Peyer's patch (tissue), 4 donors: ENCODE data around the gene EVC. TPM values are rescaled to one million over a fixed set of nuclear protein-coding genes. Genes with fewer than 3 reads are reported as not detected.

Experiments used
- DNase-seq, 3 donors: peaks; one replicate each; pipeline ENCODE4 v3.0.0-alpha.2; 2017 to 2019
- H3K27ac ChIP-seq, 4 donors: fragments of 200-600 bp; sonication (generic); one replicate each; pipeline ENCODE4 v1.5.1; 2016 to 2019
- H3K27me3 ChIP-seq, 2 donors: fragments of 200-600 bp; sonication (generic); one replicate each; pipeline ENCODE4 v1.5.1; 2019
- H3K36me3 ChIP-seq, 3 donors: fragments of 200-600 bp; sonication (generic); one replicate each; pipeline ENCODE4 v1.5.1; 2016 to 2019
- H3K4me1 ChIP-seq, 4 donors: fragments of 200-600 bp; sonication (generic); one replicate each; pipeline ENCODE4 v1.5.1; 2016 to 2019
- H3K4me3 ChIP-seq, 4 donors: fragments of 200-600 bp; sonication (generic); 1 replicate in 3 of 4; 2 replicates in 1 of 4; pipeline ENCODE4 v1.5.1; 2016 to 2019; ENCODE audit warnings: mild to moderate bottlenecking in 1 of 4
- H3K9me3 ChIP-seq, 4 donors: fragments of 200-600 bp; sonication (generic); one replicate each; pipeline ENCODE4 v1.5.1; 2016 to 2019; ENCODE audit warnings: mild to moderate bottlenecking in 1 of 4
- POLR2A ChIP-seq, 2 donors: fragments of 450-650 bp; IDR thresholded peaks; one replicate each; pipeline ENCODE4 v1.5.1; 2017; ENCODE audit warnings: antibody characterized with exemption in 2 of 2, mild to moderate bottlenecking in 2 of 2, moderate library complexity in 2 of 2
- total RNA-seq, 4 donors: library from RNA; depleted of rRNA; stranded (reverse); fragments of >200 nt; gene quantifications; one replicate each; pipeline ENCODE4 v1.1.0, GENCODE V29; 2016
- TF ChIP-seq, protein P1 (sequence below), 6 experiments: fragments of 450-650 bp in 4 of 6; fragments of 200-600 bp in 2 of 6; sonication (generic) in 1 of 6; IDR thresholded peaks; one replicate each; pipeline ENCODE4 v1.5.1; 2017 to 2019; ENCODE audit warnings: antibody characterized with exemption in 6 of 6, mild to moderate bottlenecking in 3 of 6, moderate library complexity in 1 of 6

EVC gene
- total RNA-seq, 4 donors from 2014 or later: 1.6 to 40.4 (median 4.4) TPM

DNA sequence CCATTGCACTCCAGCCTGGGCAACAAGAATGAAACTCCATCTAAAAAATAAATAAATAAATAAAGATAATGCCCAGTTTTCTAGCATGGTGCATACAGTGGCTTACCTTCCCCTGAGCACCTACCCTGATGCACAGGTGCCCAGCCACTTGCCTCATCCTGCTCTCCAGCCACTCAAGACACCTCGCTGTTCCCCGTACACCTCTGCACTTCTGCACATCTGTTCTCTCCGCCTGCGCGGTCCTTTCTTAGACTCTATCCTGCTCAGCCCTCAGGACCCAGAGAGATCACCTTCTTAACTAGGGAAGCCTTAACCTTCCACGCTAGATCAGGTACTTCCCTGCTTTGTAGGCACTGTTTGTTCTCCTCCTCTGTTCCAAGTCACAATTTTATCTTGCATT lies 2.9 kb downstream of the EVC start:
- no peaks in the 10 kb centered on the region for H3K36me3 ChIP-seq
- no peaks in the 10 kb centered on the region for H3K4me1 ChIP-seq
- H3K9me3 ChIP-seq: peaks cover 0 to 3% (median 0%) of the 10 kb centered on the region in 4 donors
- no peak overlapping the region for H3K27ac ChIP-seq
- DNase-seq: no peak
- H3K4me3 ChIP-seq: no peak overlapping the region
- no peak for TF ChIP-seq POLR2A (IDR thresholded peaks at IDR 0.05)
- TF ChIP-seq, protein P1, sequence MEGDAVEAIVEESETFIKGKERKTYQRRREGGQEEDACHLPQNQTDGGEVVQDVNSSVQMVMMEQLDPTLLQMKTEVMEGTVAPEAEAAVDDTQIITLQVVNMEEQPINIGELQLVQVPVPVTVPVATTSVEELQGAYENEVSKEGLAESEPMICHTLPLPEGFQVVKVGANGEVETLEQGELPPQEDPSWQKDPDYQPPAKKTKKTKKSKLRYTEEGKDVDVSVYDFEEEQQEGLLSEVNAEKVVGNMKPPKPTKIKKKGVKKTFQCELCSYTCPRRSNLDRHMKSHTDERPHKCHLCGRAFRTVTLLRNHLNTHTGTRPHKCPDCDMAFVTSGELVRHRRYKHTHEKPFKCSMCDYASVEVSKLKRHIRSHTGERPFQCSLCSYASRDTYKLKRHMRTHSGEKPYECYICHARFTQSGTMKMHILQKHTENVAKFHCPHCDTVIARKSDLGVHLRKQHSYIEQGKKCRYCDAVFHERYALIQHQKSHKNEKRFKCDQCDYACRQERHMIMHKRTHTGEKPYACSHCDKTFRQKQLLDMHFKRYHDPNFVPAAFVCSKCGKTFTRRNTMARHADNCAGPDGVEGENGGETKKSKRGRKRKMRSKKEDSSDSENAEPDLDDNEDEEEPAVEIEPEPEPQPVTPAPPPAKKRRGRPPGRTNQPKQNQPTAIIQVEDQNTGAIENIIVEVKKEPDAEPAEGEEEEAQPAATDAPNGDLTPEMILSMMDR (IDR thresholded peaks at IDR 0.05): no peak
- no peaks in the 10 kb centered on the region for H3K27me3 ChIP-seq

DNA sequence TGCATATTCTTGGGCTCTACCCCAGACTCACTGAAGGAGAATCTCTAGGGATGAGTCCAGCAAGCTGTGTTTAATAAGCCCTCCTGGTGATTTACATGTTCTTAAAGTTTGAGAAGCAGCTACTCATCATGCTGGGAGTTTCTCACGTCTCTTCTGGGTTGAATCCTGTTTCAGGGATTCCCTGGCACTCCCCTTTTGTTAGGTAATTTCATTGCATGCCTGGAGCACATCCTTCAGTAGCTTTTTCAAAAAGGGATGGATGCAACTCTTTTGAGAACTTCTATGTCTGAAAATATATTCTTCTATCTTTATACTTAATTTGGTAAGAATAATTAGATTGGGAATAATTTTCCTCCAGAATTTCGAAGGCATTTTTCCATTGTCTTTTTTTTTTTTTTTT lies 4.4 kb downstream of the EVC start:
- TF ChIP-seq, protein P1 (IDR thresholded peaks at IDR 0.05): no peak

DNA sequence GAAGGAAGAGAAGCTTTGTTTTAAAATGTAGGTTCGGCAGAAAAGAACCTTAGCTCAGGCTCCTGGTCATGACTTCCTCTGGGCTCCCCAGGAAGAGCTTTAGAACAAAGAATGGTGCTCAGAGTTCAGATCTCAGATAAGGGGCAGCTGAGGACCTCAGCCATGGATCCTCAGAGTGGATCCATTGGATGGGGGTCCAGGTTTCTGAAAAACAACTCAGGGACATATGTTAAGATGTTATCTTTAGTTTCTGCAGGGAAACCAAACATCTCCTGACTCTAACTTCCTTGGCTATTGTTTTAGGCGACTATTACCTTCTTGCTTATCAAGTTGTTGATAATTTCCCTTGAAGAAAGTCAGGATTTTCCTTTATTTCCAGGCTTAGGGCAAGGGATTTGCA lies 5.4 kb downstream of the EVC start:
- Histone ChIP-seq H3K27ac (no peak overlapping the region), H3K9me3 (peaks cover 0 to 3% (median 0%) of the 10 kb centered on the region in 4 donors), H3K4me1 (no peaks in the 10 kb centered on the region), H3K4me3 (no peak overlapping the region), H3K36me3 (no peaks in the 10 kb centered on the region), H3K27me3 (no peaks in the 10 kb centered on the region)
- DNase-seq: no peak
- TF ChIP-seq, protein P1 (IDR thresholded peaks at IDR 0.05): no peak
- no peak for TF ChIP-seq POLR2A (IDR thresholded peaks at IDR 0.05)

More for the DNA sequence above, 4.4 kb downstream of the EVC start:
- Histone ChIP-seq H3K9me3 (peaks cover 0 to 3% (median 0%) of the 10 kb centered on the region in 4 donors), H3K36me3 (no peaks in the 10 kb centered on the region), H3K4me1 (no peaks in the 10 kb centered on the region), H3K27me3 (no peaks in the 10 kb centered on the region), H3K27ac (no peak overlapping the region), H3K4me3 (no peak overlapping the region)
- no peak for DNase-seq

DNA sequence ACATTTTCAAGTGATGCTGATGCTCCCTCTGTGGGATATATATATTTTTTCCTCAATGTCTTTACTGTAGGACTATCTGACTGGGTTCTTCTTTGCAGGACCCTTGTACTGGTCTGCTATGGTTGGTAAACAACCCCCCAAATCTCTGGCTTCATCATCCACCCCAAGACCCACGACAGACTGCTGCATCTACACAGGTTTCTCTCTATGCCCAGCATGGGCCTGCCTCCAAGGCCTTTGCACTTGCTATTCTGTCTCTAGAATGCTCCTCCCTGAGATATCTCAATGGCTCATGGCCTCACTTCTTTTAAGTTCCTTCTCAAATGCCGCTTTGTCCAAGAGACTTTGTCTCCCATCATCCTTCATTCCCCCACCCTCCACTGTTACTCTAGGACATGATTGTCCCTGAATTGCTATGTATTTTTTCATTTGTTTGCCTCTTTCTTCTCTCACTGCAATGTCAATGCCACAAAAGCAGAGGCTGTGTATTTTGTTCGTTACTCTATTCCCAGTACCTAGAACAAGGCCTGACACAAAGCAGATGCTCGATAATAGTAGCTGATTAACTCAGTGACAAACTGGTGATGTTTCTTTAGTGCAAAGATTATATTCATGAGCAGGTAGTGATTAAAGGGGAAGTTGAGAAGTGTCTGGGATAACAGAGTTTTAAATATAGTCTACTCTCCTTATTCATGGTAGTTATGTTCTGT lies 6.6 kb downstream of the EVC start:
- no peak overlapping the region for H3K4me3 ChIP-seq
- no peak for TF ChIP-seq POLR2A (IDR thresholded peaks at IDR 0.05)
- TF ChIP-seq, protein P1 (IDR thresholded peaks at IDR 0.05): no peak
- no peaks in the 10 kb centered on the region for H3K27me3 ChIP-seq
- H3K27ac ChIP-seq: no peak overlapping the region
- H3K4me1 ChIP-seq: no peaks in the 10 kb centered on the region
- no peaks in the 10 kb centered on the region for H3K36me3 ChIP-seq
- no peak for DNase-seq
- peaks cover 0 to 3% (median 0%) of the 10 kb centered on the region in 4 donors for H3K9me3 ChIP-seq

DNA sequence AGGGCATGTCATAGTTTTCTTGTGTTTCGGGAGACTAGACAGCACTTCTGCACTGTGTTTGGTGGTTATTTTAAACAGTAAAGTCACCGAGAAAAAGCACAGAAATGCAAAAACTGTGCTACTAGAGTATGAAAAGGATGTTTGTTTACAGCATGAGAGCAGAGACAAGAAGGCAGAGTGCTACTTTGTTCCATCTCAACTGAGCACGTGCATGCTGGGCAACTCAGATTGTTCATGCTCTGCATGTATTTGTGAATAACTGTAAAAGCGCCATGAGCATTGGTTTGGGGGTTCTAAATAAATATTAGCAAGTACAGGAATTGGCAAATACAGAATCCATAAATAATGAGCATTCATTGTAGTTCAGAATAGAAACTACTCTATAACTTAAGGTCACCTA lies 7.4 kb downstream of the EVC start:
- Histone ChIP-seq H3K4me1 (no peaks in the 10 kb centered on the region), H3K27me3 (no peaks in the 10 kb centered on the region), H3K9me3 (peaks cover 0 to 3% (median 0%) of the 10 kb centered on the region in 4 donors), H3K36me3 (no peaks in the 10 kb centered on the region), H3K4me3 (no peak overlapping the region), H3K27ac (no peak overlapping the region)
- no peak for TF ChIP-seq POLR2A (IDR thresholded peaks at IDR 0.05)
- TF ChIP-seq, protein P1 (IDR thresholded peaks at IDR 0.05): no peak
- DNase-seq: no peak
